ENCODE measurements around the gene NPDC1.

GRCh38 chr9:137065336-137065967 is 19.5 kb upstream of the NPDC1 start:
- TF ChIP-seq, protein P1, sequence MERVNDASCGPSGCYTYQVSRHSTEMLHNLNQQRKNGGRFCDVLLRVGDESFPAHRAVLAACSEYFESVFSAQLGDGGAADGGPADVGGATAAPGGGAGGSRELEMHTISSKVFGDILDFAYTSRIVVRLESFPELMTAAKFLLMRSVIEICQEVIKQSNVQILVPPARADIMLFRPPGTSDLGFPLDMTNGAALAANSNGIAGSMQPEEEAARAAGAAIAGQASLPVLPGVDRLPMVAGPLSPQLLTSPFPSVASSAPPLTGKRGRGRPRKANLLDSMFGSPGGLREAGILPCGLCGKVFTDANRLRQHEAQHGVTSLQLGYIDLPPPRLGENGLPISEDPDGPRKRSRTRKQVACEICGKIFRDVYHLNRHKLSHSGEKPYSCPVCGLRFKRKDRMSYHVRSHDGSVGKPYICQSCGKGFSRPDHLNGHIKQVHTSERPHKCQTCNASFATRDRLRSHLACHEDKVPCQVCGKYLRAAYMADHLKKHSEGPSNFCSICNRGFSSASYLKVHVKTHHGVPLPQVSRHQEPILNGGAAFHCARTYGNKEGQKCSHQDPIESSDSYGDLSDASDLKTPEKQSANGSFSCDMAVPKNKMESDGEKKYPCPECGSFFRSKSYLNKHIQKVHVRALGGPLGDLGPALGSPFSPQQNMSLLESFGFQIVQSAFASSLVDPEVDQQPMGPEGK (CRISPR knock-in tag; IDR thresholded peaks at IDR 0.05; ENCODE audit: borderline replicate concordance), result no peak
- TF ChIP-seq BACH2 (CRISPR knock-in tag; IDR thresholded peaks at IDR 0.05; ENCODE audit: borderline replicate concordance), result no peak
- TF ChIP-seq ARNTL (CRISPR knock-in tag; IDR thresholded peaks at IDR 0.05; ENCODE audit: borderline replicate concordance, low read depth), result no peak
- TF ChIP-seq CSDC2 (CRISPR knock-in tag; IDR thresholded peaks at IDR 0.05), result no peak
- TF ChIP-seq SNAI2 (CRISPR knock-in tag; IDR thresholded peaks at IDR 0.05), result no peak
- TF ChIP-seq, protein P2, sequence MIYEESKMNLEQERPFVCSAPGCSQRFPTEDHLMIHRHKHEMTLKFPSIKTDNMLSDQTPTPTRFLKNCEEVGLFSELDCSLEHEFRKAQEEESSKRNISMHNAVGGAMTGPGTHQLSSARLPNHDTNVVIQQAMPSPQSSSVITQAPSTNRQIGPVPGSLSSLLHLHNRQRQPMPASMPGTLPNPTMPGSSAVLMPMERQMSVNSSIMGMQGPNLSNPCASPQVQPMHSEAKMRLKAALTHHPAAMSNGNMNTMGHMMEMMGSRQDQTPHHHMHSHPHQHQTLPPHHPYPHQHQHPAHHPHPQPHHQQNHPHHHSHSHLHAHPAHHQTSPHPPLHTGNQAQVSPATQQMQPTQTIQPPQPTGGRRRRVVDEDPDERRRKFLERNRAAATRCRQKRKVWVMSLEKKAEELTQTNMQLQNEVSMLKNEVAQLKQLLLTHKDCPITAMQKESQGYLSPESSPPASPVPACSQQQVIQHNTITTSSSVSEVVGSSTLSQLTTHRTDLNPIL (CRISPR knock-in tag; IDR thresholded peaks at IDR 0.05; ENCODE audit: low read depth), result no peak
- no peak for TF ChIP-seq RARB (CRISPR knock-in tag; IDR thresholded peaks at IDR 0.05)
- TF ChIP-seq ZC3H10 (CRISPR knock-in tag; IDR thresholded peaks at IDR 0.05), result no peak

Data from SK-N-SH treated with all-trans-retinoic acid at 6 μM for 48 hours (cell line).